Measurements from ENCODE around the gene FDPS.

- TF ChIP-seq CTCF (IDR thresholded peaks at IDR 0.05; ENCODE audit: extremely low read depth in 1 of 2, insufficient read depth in 1 of 2, low read depth in 1 of 2, low read length in 2 of 2): no peak
- no peak for TF ChIP-seq POLR2AphosphoS5 (IDR thresholded peaks at IDR 0.05; ENCODE audit: insufficient read depth, low read depth, low read length)
- TF ChIP-seq EZH2 (IDR thresholded peaks at IDR 0.05; ENCODE audit: borderline replicate concordance, low read depth, low read length, severe bottlenecking): no peak
- no peak for TF ChIP-seq POLR2A (IDR thresholded peaks at IDR 0.05; ENCODE audit: low read depth, low read length)
- TF ChIP-seq JUN (IDR thresholded peaks at IDR 0.05; ENCODE audit: borderline replicate concordance, insufficient read depth, insufficient read length, low read depth): no peak
- TF ChIP-seq MAX (IDR thresholded peaks at IDR 0.05; ENCODE audit: insufficient read depth, insufficient read length): no peak
- TF ChIP-seq FOS (IDR thresholded peaks at IDR 0.05; ENCODE audit: borderline replicate concordance, insufficient read depth, low read length): no peak
Observed at GRCh38 chr1:155263067-155263466, 45.6 kb upstream of the FDPS start.

Measured in endothelial cell of umbilical vein (primary cell).